Peyer's patch (tissue), 4 donors: ENCODE data around the gene PRDM4. TPM values are rescaled to one million over a fixed set of nuclear protein-coding genes. Genes with fewer than 3 reads are reported as not detected.
A peak's percentile ranks its signal among the peaks of the same experiment; 100 is the strongest.
"Not testable (repeated sequence)": the region's sequence is repeated elsewhere in the genome, so short reads cannot be mapped to it uniquely, and the experiment has no call there.

Source experiments
- DNase-seq, 3 donors: peaks; one replicate each; pipeline ENCODE4 v3.0.0-alpha.2; 2017 to 2019
- H3K27ac ChIP-seq, 4 donors: fragments of 200-600 bp; sonication (generic); one replicate each; pipeline ENCODE4 v1.5.1; 2016 to 2019
- H3K27me3 ChIP-seq, 2 donors: fragments of 200-600 bp; sonication (generic); one replicate each; pipeline ENCODE4 v1.5.1; 2019
- H3K36me3 ChIP-seq, 3 donors: fragments of 200-600 bp; sonication (generic); one replicate each; pipeline ENCODE4 v1.5.1; 2016 to 2019
- H3K4me1 ChIP-seq, 4 donors: fragments of 200-600 bp; sonication (generic); one replicate each; pipeline ENCODE4 v1.5.1; 2016 to 2019
- H3K4me3 ChIP-seq, 4 donors: fragments of 200-600 bp; sonication (generic); 1 replicate in 3 of 4; 2 replicates in 1 of 4; pipeline ENCODE4 v1.5.1; 2016 to 2019; ENCODE audit warnings: mild to moderate bottlenecking in 1 of 4
- H3K9me3 ChIP-seq, 4 donors: fragments of 200-600 bp; sonication (generic); one replicate each; pipeline ENCODE4 v1.5.1; 2016 to 2019; ENCODE audit warnings: mild to moderate bottlenecking in 1 of 4
- CTCF ChIP-seq, 6 experiments: fragments of 450-650 bp in 4 of 6; fragments of 200-600 bp in 2 of 6; sonication (generic) in 1 of 6; IDR thresholded peaks; one replicate each; pipeline ENCODE4 v1.5.1; 2017 to 2019; ENCODE audit warnings: antibody characterized with exemption in 6 of 6, mild to moderate bottlenecking in 3 of 6, moderate library complexity in 1 of 6
- POLR2A ChIP-seq, 2 donors: fragments of 450-650 bp; IDR thresholded peaks; one replicate each; pipeline ENCODE4 v1.5.1; 2017; ENCODE audit warnings: antibody characterized with exemption in 2 of 2, mild to moderate bottlenecking in 2 of 2, moderate library complexity in 2 of 2
- total RNA-seq, 4 donors: library from RNA; depleted of rRNA; stranded (reverse); fragments of >200 nt; gene quantifications; one replicate each; pipeline ENCODE4 v1.1.0, GENCODE V29; 2016

The PRDM4 gene
- total RNA-seq, 4 donors from 2014 or later, result 25.6 to 67.6 (median 52.9) TPM

- Histone ChIP-seq H3K4me1 (no peaks in the 10 kb centered on the region), H3K4me3 (no peak overlapping the region), H3K36me3 (peaks cover 0 to 79% (median 0%) of the 10 kb centered on the region in 3 donors), H3K27ac (no peak overlapping the region), H3K9me3 (no peaks in the 10 kb centered on the region), H3K27me3 (no peaks in the 10 kb centered on the region)
- no peak for DNase-seq
- TF ChIP-seq POLR2A (IDR thresholded peaks at IDR 0.05) (no peak), CTCF (IDR thresholded peaks at IDR 0.05) (no peak)
Measured at GRCh38 chr12:107704041-107704440, 56.9 kb downstream of the PRDM4 start.

- TF ChIP-seq CTCF (IDR thresholded peaks at IDR 0.05) (no peak), POLR2A (IDR thresholded peaks at IDR 0.05) (no peak)
- no peak overlapping the region for H3K27ac ChIP-seq
- DNase-seq, result no peak
- H3K36me3 ChIP-seq, result peaks cover 0 to 87% (median 0%) of the 10 kb centered on the region in 3 donors
- no peaks in the 10 kb centered on the region for H3K27me3 ChIP-seq
- no peak overlapping the region for H3K4me3 ChIP-seq
- H3K4me1 ChIP-seq, result no peaks in the 10 kb centered on the region
- no peaks in the 10 kb centered on the region for H3K9me3 ChIP-seq
Measured at GRCh38 chr12:107702106-107702505, 58.8 kb downstream of the PRDM4 start.

- not testable (repeated sequence) for H3K27ac ChIP-seq, H3K27me3 ChIP-seq, H3K4me1 ChIP-seq, DNase-seq, H3K4me3 ChIP-seq, H3K9me3 ChIP-seq
- peak in 2 of 6 experiments; percentile 9 to 24 for TF ChIP-seq CTCF (IDR thresholded peaks at IDR 0.05)
- peaks cover 0 to 89% (median 0%) of the 10 kb centered on the region in 3 donors for H3K36me3 ChIP-seq
Measured at GRCh38 chr12:107695772-107696171, 65.2 kb downstream of the PRDM4 start.

- no peaks in the 10 kb centered on the region for H3K9me3 ChIP-seq
- TF ChIP-seq CTCF (IDR thresholded peaks at IDR 0.05) (peak in 1 of 6 experiments; percentile 21), POLR2A (IDR thresholded peaks at IDR 0.05) (peak; percentile 62 to 77)
- peak within 1 kb of the TSS; percentile 77 to 87 (median 82) for H3K27ac ChIP-seq
- peaks cover 0 to 24% (median 0%) of the 10 kb centered on the region in 3 donors for H3K36me3 ChIP-seq
- H3K27me3 ChIP-seq, result no peaks in the 10 kb centered on the region
- H3K4me1 ChIP-seq, result peaks cover 0 to 15% (median 2%) of the 10 kb centered on the region in 4 donors
- DNase-seq, result peak; percentile 96 to 98 (median 97)
- H3K4me3 ChIP-seq, result peak within 1 kb of the TSS; percentile 55 to 78 (median 74)
Measured at GRCh38 chr12:107685360-107686248, 75.3 kb downstream of the PRDM4 start, which contains the start of gene PWP1. PWP1 (plus strand) TSS chr12:107685799; CDS start chr12:107685900, 101 bp downstream.

GRCh38 chr12:107684990-107685359, 76.0 kb downstream of the PRDM4 start:
- Histone ChIP-seq H3K36me3 (peaks cover 0 to 17% (median 0%) of the 10 kb centered on the region in 3 donors), H3K4me1 (peaks cover 0 to 15% (median 2%) of the 10 kb centered on the region in 4 donors), H3K27ac (peak overlapping the region in 3 of 4 donors; percentile 79 to 87 (median 84)), H3K9me3 (no peaks in the 10 kb centered on the region), H3K27me3 (no peaks in the 10 kb centered on the region), H3K4me3 (peak overlapping the region; percentile 55 to 78 (median 74))
- no peak for TF ChIP-seq CTCF (IDR thresholded peaks at IDR 0.05)
- TF ChIP-seq POLR2A (IDR thresholded peaks at IDR 0.05), result no peak
- DNase-seq, result no peak
